ENCODE measurements around the gene S100A13.
"Not testable (repeated sequence)": the region's sequence is repeated elsewhere in the genome, so short reads cannot be mapped to it uniquely, and the experiment has no call there.

The S100A13 gene

GRCh38 chr1:153577138-153577537 lies 50.2 kb downstream of the S100A13 start:
- Histone ChIP-seq H2AFZ (ENCODE audit: low read depth, low read length) (no peak overlapping the region), H3K4me1 (ENCODE audit: insufficient read depth, low read length) (no peaks in the 10 kb centered on the region), H3K9ac (ENCODE audit: low read depth, low read length) (no peak overlapping the region), H3K4me2 (ENCODE audit: insufficient read depth, low read length) (no peak overlapping the region), H3K4me3 (ENCODE audit: low read depth in 1 of 2, low read length in 2 of 2) (no peak overlapping the region), H3K27me3 (ENCODE audit: insufficient read depth, low read length, poor library complexity) (no peaks in the 10 kb centered on the region), H3K27ac (ENCODE audit: low read length) (no peak overlapping the region), H3K79me2 (ENCODE audit: insufficient read depth, low read length) (no peaks in the 10 kb centered on the region), H3K9me3 (ENCODE audit: insufficient read depth, low read length, severe bottlenecking) (no peaks in the 10 kb centered on the region), H3K36me3 (ENCODE audit: insufficient read depth, low read length) (no peaks in the 10 kb centered on the region), H4K20me1 (ENCODE audit: insufficient read depth, low read length) (no peaks in the 10 kb centered on the region)
- TF ChIP-seq CTCF (IDR thresholded peaks at IDR 0.05; ENCODE audit: borderline replicate concordance, extremely low read depth, low read length, poor library complexity, severe bottlenecking): no peak
- TF ChIP-seq EZH2 (IDR thresholded peaks at IDR 0.05; ENCODE audit: borderline replicate concordance, low read depth, low read length, severe bottlenecking): no peak
- DNase-seq: no peak
- ATAC-seq (ENCODE audit: insufficient read depth, low read depth): no peak

- not testable (repeated sequence) for H3K4me3 ChIP-seq (ENCODE audit: low read depth in 1 of 2, low read length in 2 of 2); H3K9me3 ChIP-seq (ENCODE audit: insufficient read depth, low read length, severe bottlenecking); H3K79me2 ChIP-seq (ENCODE audit: insufficient read depth, low read length); H3K9ac ChIP-seq (ENCODE audit: low read depth, low read length); H3K27me3 ChIP-seq (ENCODE audit: insufficient read depth, low read length, poor library complexity); H2AFZ ChIP-seq (ENCODE audit: low read depth, low read length); DNase-seq; H3K4me1 ChIP-seq (ENCODE audit: insufficient read depth, low read length); ATAC-seq (ENCODE audit: insufficient read depth, low read depth); H3K36me3 ChIP-seq (ENCODE audit: insufficient read depth, low read length); H4K20me1 ChIP-seq (ENCODE audit: insufficient read depth, low read length); H3K4me2 ChIP-seq (ENCODE audit: insufficient read depth, low read length); H3K27ac ChIP-seq (ENCODE audit: low read length)
These were observed 51.8 kb downstream of the S100A13 start for GRCh38 chr1:153575497-153575896.

GRCh38 chr1:153575081-153575491 lies 52.2 kb downstream of the S100A13 start:
- H3K27ac ChIP-seq (ENCODE audit: low read length); H3K4me3 ChIP-seq (ENCODE audit: low read depth in 1 of 2, low read length in 2 of 2); H3K27me3 ChIP-seq (ENCODE audit: insufficient read depth, low read length, poor library complexity); H3K4me1 ChIP-seq (ENCODE audit: insufficient read depth, low read length); DNase-seq; H3K79me2 ChIP-seq (ENCODE audit: insufficient read depth, low read length); ATAC-seq (ENCODE audit: insufficient read depth, low read depth); H4K20me1 ChIP-seq (ENCODE audit: insufficient read depth, low read length); H3K9ac ChIP-seq (ENCODE audit: low read depth, low read length); H3K4me2 ChIP-seq (ENCODE audit: insufficient read depth, low read length); H2AFZ ChIP-seq (ENCODE audit: low read depth, low read length); H3K36me3 ChIP-seq (ENCODE audit: insufficient read depth, low read length); H3K9me3 ChIP-seq (ENCODE audit: insufficient read depth, low read length, severe bottlenecking): not testable (repeated sequence)

- no peak overlapping the region for H3K27ac ChIP-seq (ENCODE audit: low read length)
- no peaks in the 10 kb centered on the region for H3K79me2 ChIP-seq (ENCODE audit: insufficient read depth, low read length)
- H3K27me3 ChIP-seq (ENCODE audit: insufficient read depth, low read length, poor library complexity): no peaks in the 10 kb centered on the region
- no peak for DNase-seq
- no peaks in the 10 kb centered on the region for H4K20me1 ChIP-seq (ENCODE audit: insufficient read depth, low read length)
- TF ChIP-seq CTCF (IDR thresholded peaks at IDR 0.05; ENCODE audit: borderline replicate concordance, extremely low read depth, low read length, poor library complexity, severe bottlenecking) (no peak), EZH2 (IDR thresholded peaks at IDR 0.05; ENCODE audit: borderline replicate concordance, low read depth, low read length, severe bottlenecking) (no peak)
- H3K36me3 ChIP-seq (ENCODE audit: insufficient read depth, low read length): no peaks in the 10 kb centered on the region
- no peak overlapping the region for H3K4me3 ChIP-seq (ENCODE audit: low read depth in 1 of 2, low read length in 2 of 2)
- no peak overlapping the region for H3K9ac ChIP-seq (ENCODE audit: low read depth, low read length)
- no peak for ATAC-seq (ENCODE audit: insufficient read depth, low read depth)
- no peak overlapping the region for H2AFZ ChIP-seq (ENCODE audit: low read depth, low read length)
- no peaks in the 10 kb centered on the region for H3K9me3 ChIP-seq (ENCODE audit: insufficient read depth, low read length, severe bottlenecking)
- H3K4me2 ChIP-seq (ENCODE audit: insufficient read depth, low read length): no peak overlapping the region
- H3K4me1 ChIP-seq (ENCODE audit: insufficient read depth, low read length): peaks cover 7% of the 10 kb centered on the region
These were observed 54.0 kb downstream of the S100A13 start for GRCh38 chr1:153573351-153573750.
